Nephron (organoid): ENCODE results near the gene TFDP2.
A peak's percentile ranks its signal among the peaks of the same experiment; 100 is the strongest.

Source experiments
- H3K27ac Mint-ChIP-seq, 3 experiments: 2 replicates each; pipeline ENCODE4 v1.8.0; 2020; ENCODE audit warnings: mixed read lengths in 3 of 3, mild to moderate bottlenecking in 2 of 3, moderate library complexity in 1 of 3
- H3K27me3 Mint-ChIP-seq: 2 replicates; pipeline ENCODE4 v1.8.0; 2021; ENCODE audit warnings: low read depth, mild to moderate bottlenecking, moderate library complexity, mixed read lengths
- H3K36me3 Mint-ChIP-seq: 2 replicates; pipeline ENCODE4 v1.8.0; 2020; ENCODE audit warnings: low read depth, mixed read lengths
- H3K4me1 Mint-ChIP-seq: 2 replicates; pipeline ENCODE4 v1.8.0; 2020; ENCODE audit warnings: mixed read lengths
- H3K4me3 Mint-ChIP-seq, 3 experiments: 2 replicates each; pipeline ENCODE4 v1.8.0; 2020; ENCODE audit warnings: mild to moderate bottlenecking in 3 of 3, mixed read lengths in 3 of 3, moderate library complexity in 2 of 3
- H3K9me3 Mint-ChIP-seq: 2 replicates; pipeline ENCODE4 v1.8.0; 2020; ENCODE audit warnings: mixed read lengths
- TF ChIP-seq, protein P1 (sequence below), 3 experiments: fragments of 200-600 bp; sonication (generic); IDR thresholded peaks; one replicate each; pipeline ENCODE4 v1.5.0; 2021; ENCODE audit warnings: antibody characterized with exemption in 3 of 3; ENCODE audit not compliant: unreplicated experiment in 3 of 3

Gene TFDP2, protein sequence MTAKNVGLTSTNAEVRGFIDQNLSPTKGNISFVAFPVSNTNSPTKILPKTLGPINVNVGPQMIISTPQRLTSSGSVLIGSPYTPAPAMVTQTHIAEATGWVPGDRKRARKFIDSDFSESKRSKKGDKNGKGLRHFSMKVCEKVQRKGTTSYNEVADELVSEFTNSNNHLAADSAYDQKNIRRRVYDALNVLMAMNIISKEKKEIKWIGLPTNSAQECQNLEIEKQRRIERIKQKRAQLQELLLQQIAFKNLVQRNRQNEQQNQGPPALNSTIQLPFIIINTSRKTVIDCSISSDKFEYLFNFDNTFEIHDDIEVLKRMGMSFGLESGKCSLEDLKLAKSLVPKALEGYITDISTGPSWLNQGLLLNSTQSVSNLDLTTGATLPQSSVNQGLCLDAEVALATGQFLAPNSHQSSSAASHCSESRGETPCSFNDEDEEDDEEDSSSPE

DNA sequence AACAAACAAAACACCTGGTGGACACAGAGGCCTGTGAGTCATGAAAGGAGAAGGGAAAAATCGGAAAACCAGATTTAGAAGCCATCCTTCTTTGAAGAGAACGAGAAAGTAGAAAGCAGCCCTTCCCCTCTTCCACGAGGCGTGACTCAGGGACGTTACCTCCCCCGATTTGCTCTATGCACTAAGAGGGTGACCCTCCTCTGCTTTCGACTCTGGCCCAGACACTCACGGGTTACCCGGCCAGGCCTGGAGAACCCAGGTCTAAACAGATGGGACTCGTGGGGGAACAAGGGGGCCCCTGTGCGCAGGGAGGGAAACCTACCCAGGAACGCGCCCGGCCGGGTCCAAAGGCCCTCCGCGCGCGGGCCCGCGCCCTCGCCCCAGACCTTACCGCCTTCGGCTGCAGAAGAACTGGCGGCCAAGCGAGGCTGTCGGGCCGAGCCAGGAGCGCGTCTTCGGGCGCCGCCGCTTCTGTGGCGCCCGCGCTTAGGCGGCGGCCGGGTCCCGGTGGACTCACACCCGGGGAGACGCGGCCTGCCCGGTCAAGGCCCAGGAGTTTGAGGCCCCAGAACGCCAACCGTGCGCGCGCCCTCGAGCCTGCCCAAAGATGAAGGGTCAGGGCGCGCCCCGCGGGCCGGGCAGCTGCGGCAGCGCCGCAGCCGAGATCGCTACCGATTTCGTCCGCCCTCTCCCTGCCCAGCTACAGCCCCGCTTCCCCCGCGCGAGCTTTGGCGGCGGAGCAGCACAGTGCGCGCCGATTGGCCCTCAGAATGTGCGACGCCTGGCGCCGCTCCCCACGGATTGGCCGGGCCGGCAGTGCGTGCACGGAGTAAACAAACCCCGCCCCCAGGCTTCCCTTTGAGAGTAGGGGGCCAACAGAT is at the start of gene TFDP2:
TFDP2 (minus strand) TSS at position 753 of the 881 bp plus-strand sequence. CDS start 47,795 bp downstream, outside the sequence.
- Mint-ChIP-seq H3K27ac (peak within 1 kb of the TSS; percentile 88 to 95 (median 93)), H3K4me1 (peaks cover 29% of the 10 kb centered on the region), H3K27me3 (peaks cover 3% of the 10 kb centered on the region), H3K4me3 (peak within 1 kb of the TSS; percentile 92 to 99 (median 95)), H3K9me3 (no peaks in the 10 kb centered on the region), H3K36me3 (peaks cover 4% of the 10 kb centered on the region)
- TF ChIP-seq, protein P1, sequence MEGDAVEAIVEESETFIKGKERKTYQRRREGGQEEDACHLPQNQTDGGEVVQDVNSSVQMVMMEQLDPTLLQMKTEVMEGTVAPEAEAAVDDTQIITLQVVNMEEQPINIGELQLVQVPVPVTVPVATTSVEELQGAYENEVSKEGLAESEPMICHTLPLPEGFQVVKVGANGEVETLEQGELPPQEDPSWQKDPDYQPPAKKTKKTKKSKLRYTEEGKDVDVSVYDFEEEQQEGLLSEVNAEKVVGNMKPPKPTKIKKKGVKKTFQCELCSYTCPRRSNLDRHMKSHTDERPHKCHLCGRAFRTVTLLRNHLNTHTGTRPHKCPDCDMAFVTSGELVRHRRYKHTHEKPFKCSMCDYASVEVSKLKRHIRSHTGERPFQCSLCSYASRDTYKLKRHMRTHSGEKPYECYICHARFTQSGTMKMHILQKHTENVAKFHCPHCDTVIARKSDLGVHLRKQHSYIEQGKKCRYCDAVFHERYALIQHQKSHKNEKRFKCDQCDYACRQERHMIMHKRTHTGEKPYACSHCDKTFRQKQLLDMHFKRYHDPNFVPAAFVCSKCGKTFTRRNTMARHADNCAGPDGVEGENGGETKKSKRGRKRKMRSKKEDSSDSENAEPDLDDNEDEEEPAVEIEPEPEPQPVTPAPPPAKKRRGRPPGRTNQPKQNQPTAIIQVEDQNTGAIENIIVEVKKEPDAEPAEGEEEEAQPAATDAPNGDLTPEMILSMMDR (IDR thresholded peaks at IDR 0.05; ENCODE audit: unreplicated experiment in 3 of 3), result no peak

DNA sequence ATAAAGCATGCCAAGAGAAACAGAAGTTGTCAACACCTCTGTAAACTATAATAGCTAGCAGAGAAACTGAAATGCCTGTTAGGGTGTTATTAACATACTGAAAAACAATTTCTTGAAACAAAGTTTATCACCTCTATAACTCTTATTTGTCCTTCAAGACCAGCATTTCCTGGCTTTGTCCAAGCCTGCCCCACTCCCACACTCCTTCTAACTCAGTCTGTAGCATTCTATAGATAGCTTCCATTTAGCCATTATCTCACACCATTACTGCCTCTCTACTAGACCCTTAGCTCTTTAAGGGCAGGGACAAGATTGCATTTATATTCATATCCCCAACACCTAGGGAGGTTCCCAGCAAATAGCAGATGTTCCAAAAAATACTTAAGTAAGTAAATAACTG is 39.5 kb upstream of the TFDP2 start:
- H3K4me3 Mint-ChIP-seq, result no peak overlapping the region
- H3K27me3 Mint-ChIP-seq, result no peaks in the 10 kb centered on the region
- no peaks in the 10 kb centered on the region for H3K9me3 Mint-ChIP-seq
- H3K36me3 Mint-ChIP-seq, result peaks cover 26% of the 10 kb centered on the region
- TF ChIP-seq, protein P1 (IDR thresholded peaks at IDR 0.05; ENCODE audit: unreplicated experiment in 3 of 3), result no peak
- no peaks in the 10 kb centered on the region for H3K4me1 Mint-ChIP-seq
- peak overlapping the region in 1 of 3 experiments; percentile 4 for H3K27ac Mint-ChIP-seq

DNA sequence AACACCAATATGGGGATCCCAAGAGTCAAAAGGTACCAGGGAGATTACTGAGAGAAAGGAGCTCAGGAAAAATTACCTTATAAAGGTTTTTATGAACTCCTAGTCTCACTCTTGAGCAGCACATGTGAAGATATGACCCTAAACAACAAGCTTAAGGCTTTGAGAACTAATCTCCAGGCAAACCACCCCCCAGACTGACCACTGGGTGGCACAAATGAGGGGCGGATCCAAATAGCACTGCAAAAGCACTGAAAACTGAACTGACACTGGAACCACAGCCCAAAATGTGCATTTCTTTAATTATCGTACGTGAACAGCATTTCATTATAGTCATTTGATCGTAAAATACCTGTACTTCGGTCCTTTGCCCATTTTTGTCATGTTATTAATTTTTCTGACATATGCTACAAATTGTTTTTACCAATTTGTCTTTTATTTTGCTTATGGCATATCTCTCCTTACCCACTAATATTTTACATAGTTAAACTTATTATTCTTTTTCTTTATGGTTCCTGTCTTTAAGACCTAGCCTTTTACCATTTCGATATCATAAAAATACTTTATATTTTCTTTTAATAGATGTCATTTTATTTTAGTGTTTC is 31.5 kb upstream of the TFDP2 start:
- Mint-ChIP-seq H3K27me3 (no peaks in the 10 kb centered on the region), H3K36me3 (peaks cover 27% of the 10 kb centered on the region), H3K4me1 (no peaks in the 10 kb centered on the region), H3K27ac (no peak overlapping the region), H3K9me3 (no peaks in the 10 kb centered on the region), H3K4me3 (no peak overlapping the region)
- TF ChIP-seq, protein P1 (IDR thresholded peaks at IDR 0.05; ENCODE audit: unreplicated experiment in 3 of 3), result peak; percentile 24 to 45 (median 33)

GRCh38 chr3:142175478-142175877 is 26.1 kb upstream of the TFDP2 start:
- no peak overlapping the region for H3K27ac Mint-ChIP-seq
- no peak overlapping the region for H3K4me3 Mint-ChIP-seq
- no peaks in the 10 kb centered on the region for H3K9me3 Mint-ChIP-seq
- TF ChIP-seq, protein P1 (IDR thresholded peaks at IDR 0.05; ENCODE audit: unreplicated experiment in 3 of 3), result no peak
- no peaks in the 10 kb centered on the region for H3K27me3 Mint-ChIP-seq
- H3K4me1 Mint-ChIP-seq, result no peaks in the 10 kb centered on the region
- H3K36me3 Mint-ChIP-seq, result peaks cover 20% of the 10 kb centered on the region

DNA sequence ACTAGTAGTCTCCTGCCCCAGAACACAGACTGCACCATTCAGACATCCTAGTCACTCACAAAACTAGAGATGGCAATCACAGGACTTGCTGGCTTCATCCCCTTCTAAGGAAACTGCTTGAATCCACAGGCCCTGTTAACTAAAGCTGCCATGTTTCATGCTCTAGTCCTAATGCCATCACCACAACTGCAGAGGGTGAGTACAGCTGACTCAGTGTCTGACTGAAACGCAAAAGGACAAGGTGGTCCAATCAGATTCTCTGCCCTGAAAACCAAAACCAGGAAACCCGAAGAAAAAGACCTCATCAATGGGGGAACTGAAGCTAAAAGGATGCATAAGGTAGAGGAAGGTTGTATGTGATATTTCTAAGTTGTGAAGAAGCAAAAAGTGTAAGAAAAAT is 25.2 kb upstream of the TFDP2 start:
- Mint-ChIP-seq H3K4me3 (no peak overlapping the region), H3K4me1 (no peaks in the 10 kb centered on the region), H3K36me3 (peaks cover 26% of the 10 kb centered on the region), H3K27me3 (no peaks in the 10 kb centered on the region), H3K27ac (no peak overlapping the region), H3K9me3 (no peaks in the 10 kb centered on the region)
- TF ChIP-seq, protein P1 (IDR thresholded peaks at IDR 0.05; ENCODE audit: unreplicated experiment in 3 of 3), result no peak
